Gastrocnemius medialis (tissue), 4 donors: ENCODE measurements around the gene KIF26B.

Source experiments
- POLR2A ChIP-seq, 2 donors: fragments of 450-650 bp; IDR thresholded peaks; one replicate each; pipeline ENCODE4 v1.6.1; 2017; ENCODE audit warnings: antibody characterized with exemption in 2 of 2, mild to moderate bottlenecking in 2 of 2, moderate library complexity in 2 of 2
- TF ChIP-seq, protein P1 (sequence below), 5 experiments: fragments of 450-650 bp in 3 of 5; fragments of 200-600 bp in 2 of 5; sonication (generic) in 2 of 5; IDR thresholded peaks in 4 of 5; conservative IDR thresholded peaks in 1 of 5; 1 replicate in 4 of 5; 2 replicates in 1 of 5; pipeline ENCODE4 v1.5.1; 2016 to 2019; ENCODE audit warnings: antibody characterized with exemption in 5 of 5, mild to moderate bottlenecking in 3 of 5, moderate library complexity in 3 of 5

DNA sequence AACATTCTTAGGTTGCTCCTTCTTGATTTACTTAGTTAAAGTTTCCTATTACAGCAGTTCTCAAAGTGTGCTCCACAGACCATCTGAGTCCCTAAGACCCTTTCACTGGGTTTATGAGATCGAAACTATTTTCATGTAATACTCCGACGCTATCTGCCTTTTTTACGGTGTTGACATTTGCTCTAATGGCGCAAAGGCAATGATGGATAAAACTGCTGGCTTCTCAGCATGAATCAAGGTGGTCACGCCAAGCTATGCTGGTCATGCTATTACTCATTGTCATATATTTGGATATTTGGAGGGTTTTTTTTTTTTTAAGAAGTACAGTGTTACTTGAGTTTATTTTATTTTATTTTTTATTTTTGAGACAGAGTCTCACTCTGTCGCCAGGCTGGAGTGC, 235.1 kb downstream of the KIF26B start:
- TF ChIP-seq, protein P1, sequence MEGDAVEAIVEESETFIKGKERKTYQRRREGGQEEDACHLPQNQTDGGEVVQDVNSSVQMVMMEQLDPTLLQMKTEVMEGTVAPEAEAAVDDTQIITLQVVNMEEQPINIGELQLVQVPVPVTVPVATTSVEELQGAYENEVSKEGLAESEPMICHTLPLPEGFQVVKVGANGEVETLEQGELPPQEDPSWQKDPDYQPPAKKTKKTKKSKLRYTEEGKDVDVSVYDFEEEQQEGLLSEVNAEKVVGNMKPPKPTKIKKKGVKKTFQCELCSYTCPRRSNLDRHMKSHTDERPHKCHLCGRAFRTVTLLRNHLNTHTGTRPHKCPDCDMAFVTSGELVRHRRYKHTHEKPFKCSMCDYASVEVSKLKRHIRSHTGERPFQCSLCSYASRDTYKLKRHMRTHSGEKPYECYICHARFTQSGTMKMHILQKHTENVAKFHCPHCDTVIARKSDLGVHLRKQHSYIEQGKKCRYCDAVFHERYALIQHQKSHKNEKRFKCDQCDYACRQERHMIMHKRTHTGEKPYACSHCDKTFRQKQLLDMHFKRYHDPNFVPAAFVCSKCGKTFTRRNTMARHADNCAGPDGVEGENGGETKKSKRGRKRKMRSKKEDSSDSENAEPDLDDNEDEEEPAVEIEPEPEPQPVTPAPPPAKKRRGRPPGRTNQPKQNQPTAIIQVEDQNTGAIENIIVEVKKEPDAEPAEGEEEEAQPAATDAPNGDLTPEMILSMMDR (IDR thresholded peaks at IDR 0.05 in 4 of 5, conservative IDR thresholded peaks at IDR 0.05 in 1 of 5) = no peak
- TF ChIP-seq POLR2A (IDR thresholded peaks at IDR 0.05) = no peak
